GM12878 (cell line): ENCODE results near the gene FUT7. TPM values are rescaled to one million over a fixed set of nuclear protein-coding genes. Genes with fewer than 3 reads are reported as not detected.

Experiments used
- ATAC-seq: fragments of 200-7000 bp; cut with Tn5 transposase; 3 replicates; pipeline ENCODE4 v1.9.1; 2020; ENCODE audit warnings: mild to moderate bottlenecking, moderate library complexity
- BruUV-seq: library from RNA; stranded (reverse); fragments of 400-500 nt; replicated peaks from 2 replicates; lab custom pipeline; 2021; lab: Mats Ljungman, UMichigan
- CTCF ChIA-PET: fragments of 300-600 bp; sonication (Branson Sonifier 250); formaldehyde crosslinking; extraction: SDS; loops from one replicate; lab custom pipeline; 2021; ENCODE audit warnings: inconsistent platforms; lab: Yijun Ruan, JAX
- POLR2A ChIA-PET: fragments of 350-600 bp; formaldehyde crosslinking; extraction: SDS; loops from one replicate; lab custom pipeline; 2021; ENCODE audit warnings: inconsistent platforms; lab: Charles Lee
- RAD21 ChIA-PET: fragments of 300-600 bp; sonication (Branson Sonifier 250); formaldehyde crosslinking; loops from one replicate; lab custom pipeline; 2023; ENCODE audit warnings: antibody characterized with exemption; ENCODE audit not compliant: unreplicated experiment; lab: Charles Lee
- SMC1A ChIA-PET: fragments of 300-600 bp; sonication (Branson Sonifier 250); formaldehyde crosslinking; loops from one replicate; lab custom pipeline; 2023; ENCODE audit not compliant: unreplicated experiment, uncharacterized antibody; lab: Charles Lee
- DNase-seq: peaks from one replicate; pipeline ENCODE4 v3.0.0-alpha.2; 2011; ENCODE audit warnings: low read depth, low spot score
- FAIRE-seq: peaks from 3 replicates; lab custom pipeline; 2011; peaks lifted over from hg19 to GRCh38; lab: Jason Lieb, UNC
- H2AFZ ChIP-seq: 2 replicates; pipeline ENCODE4 v1.6.0; 2011; ENCODE audit warnings: low read depth, low read length, control low read depth; ENCODE audit not compliant: control insufficient read depth
- H3K27ac ChIP-seq: 2 replicates; pipeline ENCODE4 v1.5.1; 2011; ENCODE audit warnings: control low read depth; ENCODE audit not compliant: control insufficient read depth, insufficient read depth
- H3K27me3 ChIP-seq, 2 experiments: replicated peaks in 1 of 2; 2 replicates each; pipeline versions ENCODE4 v1.6.0 to v1.6.1; 2011; ENCODE audit warnings: low read length in 1 of 2; ENCODE audit not compliant: control insufficient read depth in 2 of 2, insufficient read depth in 2 of 2
- H3K36me3 ChIP-seq, 2 experiments: 2 replicates each; pipeline ENCODE4 v1.5.1; 2011; ENCODE audit warnings: low read length in 1 of 2; ENCODE audit not compliant: control insufficient read depth in 2 of 2, insufficient read depth in 2 of 2
- H3K4me1 ChIP-seq: 2 replicates; pipeline ENCODE4 v1.6.1; 2011; ENCODE audit warnings: mild to moderate bottlenecking, low read length, moderate library complexity, mixed read lengths; ENCODE audit not compliant: control insufficient read depth, insufficient read depth
- H3K4me2 ChIP-seq: 2 replicates; pipeline ENCODE4 v1.6.0; 2011; ENCODE audit warnings: control low read depth; ENCODE audit not compliant: control insufficient read depth, insufficient read depth
- H3K4me3 ChIP-seq: fragments of 200-600 bp; sonication (generic); 2 replicates; pipeline ENCODE4 v1.5.1; 2016
- H3K79me2 ChIP-seq: 2 replicates; pipeline ENCODE4 v1.6.0; 2011; ENCODE audit warnings: low read length; ENCODE audit not compliant: control insufficient read depth, insufficient read depth
- H3K9ac ChIP-seq: 2 replicates; pipeline ENCODE4 v1.8.0; 2011; ENCODE audit warnings: low read length, control low read depth, mixed read lengths; ENCODE audit not compliant: control insufficient read depth, insufficient read depth
- H3K9me3 ChIP-seq: replicated peaks from 3 replicates; pipeline ENCODE4 v1.5.1; 2011; ENCODE audit warnings: mild to moderate bottlenecking, low read length; ENCODE audit not compliant: control insufficient read depth, insufficient read depth
- H4K20me1 ChIP-seq: 2 replicates; pipeline ENCODE4 v1.6.0; 2011; ENCODE audit not compliant: control insufficient read depth, insufficient read depth
- CBFB ChIP-seq: IDR thresholded peaks from 2 replicates; pipeline ENCODE4 v1.6.1; 2016; ENCODE audit warnings: antibody characterized with exemption, low read depth
- CEBPB ChIP-seq, 2 experiments: fragments of 150-350 bp in 1 of 2; IDR thresholded peaks; 2 replicates each; pipeline ENCODE4 v1.6.1; 2012 to 2014; ENCODE audit warnings: low read depth in 2 of 2, low read length in 2 of 2, borderline replicate concordance in 1 of 2, inconsistent platforms in 1 of 2
- HDGF ChIP-seq: fragments of 450-650 bp; IDR thresholded peaks from 2 replicates; pipeline ENCODE4 v1.6.1; 2016; ENCODE audit warnings: antibody characterized with exemption
- IKZF1 ChIP-seq: fragments of 450-650 bp; conservative IDR thresholded peaks from 2 replicates; pipeline ENCODE4 v1.6.1; 2017; ENCODE audit warnings: antibody characterized with exemption, mild to moderate bottlenecking
- IKZF2 ChIP-seq, 2 experiments: fragments of 450-650 bp; IDR thresholded peaks; 2 replicates each; pipeline ENCODE4 v1.6.1; 2017; ENCODE audit warnings: mild to moderate bottlenecking in 2 of 2, moderate library complexity in 2 of 2
- IRF4 ChIP-seq: IDR thresholded peaks from 2 replicates; pipeline ENCODE4 v1.6.1; 2011; ENCODE audit warnings: low read depth, low read length
- MXI1 ChIP-seq: fragments of 150-350 bp; IDR thresholded peaks from 2 replicates; pipeline ENCODE4 v1.6.1; 2011; ENCODE audit warnings: low read depth, mild to moderate bottlenecking, inconsistent platforms, low read length, improper control_type of control experiment
- NBN ChIP-seq: fragments of 450-650 bp; IDR thresholded peaks from 2 replicates; pipeline ENCODE4 v1.6.1; 2016
- NR2C1 ChIP-seq: fragments of 450-650 bp; IDR thresholded peaks from 2 replicates; pipeline ENCODE4 v1.6.1; 2017; ENCODE audit warnings: antibody characterized with exemption, mild to moderate bottlenecking, moderate library complexity
- POLR2AphosphoS5 ChIP-seq: IDR thresholded peaks from 2 replicates; pipeline ENCODE4 v1.6.1; 2011; ENCODE audit warnings: mild to moderate bottlenecking, low read length, inconsistent platforms
- TBL1XR1 ChIP-seq: IDR thresholded peaks from 2 replicates; pipeline ENCODE4 v1.6.1; 2012; ENCODE audit warnings: low read depth, low read length, improper control_type of control experiment
- YY1 ChIP-seq: IDR thresholded peaks from 2 replicates; pipeline ENCODE4 v1.6.1; 2011; ENCODE audit warnings: low read depth, mild to moderate bottlenecking, low read length
- ZNF687 ChIP-seq: fragments of 450-650 bp; IDR thresholded peaks from 2 replicates; pipeline ENCODE4 v1.6.1; 2017; ENCODE audit warnings: mild to moderate bottlenecking, moderate library complexity
- WGBS: methylation state at CpG from one replicate; pipeline ENCODE4 v1.1.6; 2016; ENCODE audit warnings: low lambda C conversion rate; ENCODE audit not compliant: insufficient replicate concordance, insufficient coverage; ENCODE audit errors: missing lambda C conversion rate; 5-methylcytosine and 5-hydroxymethylcytosine counted together
- in situ Hi-C: fragments of 300-500 bp; cut with MboI; formaldehyde crosslinking; loops from 9 replicates; pipeline ENCODE4 v1.14.3; 2018; ENCODE audit warnings: mixed read lengths
- intact Hi-C: fragments of 100-400 bp; cut with micrococcal nuclease; formaldehyde crosslinking; loops from one replicate; pipeline ENCODE4 v1.14.2; 2022; ENCODE audit not compliant: unreplicated experiment
- polyA plus RNA-seq, 11 experiments: library from polyadenylated mRNA; depleted of rRNA in 4 of 11; unstranded in 6 of 11; stranded (reverse) in 5 of 11; fragments of >200 nt; fragmentation: Nextera tagmentation in 4 of 11; fragmentation: Illumina TruSeq in 1 of 11; extraction: Ambion mirVana in 4 of 11; extraction: Trizol in 1 of 11; gene quantifications; 1 replicate in 1 of 11; 2 replicates in 10 of 11; pipeline versions ENCODE4 v1.2.1 to v1.2.3, GENCODE V29; 2011 to 2016; ENCODE audit warnings: inconsistent platforms in 2 of 11, missing spikeins in 2 of 11, low read depth in 1 of 11
- total RNA-seq, 4 experiments: library from RNA; depleted of rRNA in 3 of 4; stranded (reverse); fragments of >200 nt in 3 of 4; fragmentation: Illumina TruSeq in 1 of 4; extraction: Trizol in 1 of 4; gene quantifications; 2 replicates each; pipeline versions ENCODE4 v1.2.1 to v1.2.3, GENCODE V29; 2013 to 2021
- TF ChIP-seq, protein P1 (sequence below): IDR thresholded peaks from 2 replicates; pipeline ENCODE4 v1.6.1; 2011; ENCODE audit warnings: low read depth, low read length, improper control_type of control experiment, borderline replicate concordance

The FUT7 gene
- total and polyA plus RNA-seq, 10 of the 15 experiments (the other 5 are each of a cell fraction or from before 2014, with no cell fraction given), result 0.04 to 0.62 (median 0.20) TPM; not detected in 2

GRCh38 chr9:136994888-136995230 lies 37.0 kb downstream of the FUT7 start:
- FAIRE-seq (no peak), DNase-seq (no peak), ATAC-seq (no peak)
- ChIA-PET SMC1A (no interaction called here), CTCF (no interaction called here), POLR2A (no interaction called here), RAD21 (no interaction called here)
- H3K9me3 ChIP-seq, result no peaks in the 10 kb centered on the region; the same call in 2 of the 3 replicates
- no peak overlapping the region for H3K4me2 ChIP-seq
- TF ChIP-seq NBN (no peak), TBL1XR1 (no peak), CEBPB (IDR thresholded peaks at IDR 0.05; ENCODE audit: borderline replicate concordance in 1 of 2, low read depth in 2 of 2, low read length in 2 of 2) (no peak), YY1 (no peak)
- 97% methylated on average over 13 of the region's 40 CpGs for WGBS
- no peak overlapping the region for H2AFZ ChIP-seq
- intact Hi-C loops, result no loop called here
- no peaks in the 10 kb centered on the region for H4K20me1 ChIP-seq
- peaks cover 38% of the 10 kb centered on the region for H3K4me1 ChIP-seq
- no peak overlapping the region for H3K27ac ChIP-seq
- no peaks in the 10 kb centered on the region; the same call in 1 of the 2 replicates for H3K79me2 ChIP-seq
- H3K9ac ChIP-seq, result no peak overlapping the region
- no peaks in the 10 kb centered on the region for H3K36me3 ChIP-seq
- H3K27me3 ChIP-seq, result peaks cover 2 to 6% of the 10 kb centered on the region in 2 experiments; a peak in 3 of 4 replicates
- in situ Hi-C loops, result no loop called here
- H3K4me3 ChIP-seq, result no peak overlapping the region
- BruUV-seq, result no TSS peak

- Histone ChIP-seq H3K27me3 (peaks cover 2 to 6% of the 10 kb centered on the region in 2 experiments; a peak in 3 of 4 replicates), H4K20me1 (no peaks in the 10 kb centered on the region), H2AFZ (no peak overlapping the region), H3K36me3 (no peaks in the 10 kb centered on the region), H3K4me3 (no peak overlapping the region), H3K9ac (no peak overlapping the region), H3K79me2 (no peaks in the 10 kb centered on the region; the same call in 1 of the 2 replicates), H3K9me3 (no peaks in the 10 kb centered on the region; the same call in 2 of the 3 replicates), H3K27ac (no peak overlapping the region), H3K4me2 (no peak overlapping the region), H3K4me1 (peaks cover 33% of the 10 kb centered on the region)
- ChIA-PET RAD21 (no interaction called here), CTCF (interaction anchor here (0.7 to 1.0 kb wide), 2 partner anchors 41 to 152 kb away, joined by 3 read pairs; partner anchors contain the start of gene AJM1), SMC1A (no interaction called here), POLR2A (no interaction called here)
- intact Hi-C loops, result no loop called here
- in situ Hi-C loops, result no loop called here
- ATAC-seq (no peak), DNase-seq (no peak), FAIRE-seq (no peak)
- no TSS peak for BruUV-seq
- WGBS, result 97% methylated on average over 47 of the region's 54 CpGs
- TF ChIP-seq CBFB, result no peak
- TF ChIP-seq IKZF2 (IDR thresholded peaks at IDR 0.05), result no peak
- TF ChIP-seq TBL1XR1, result no peak
- no peak for TF ChIP-seq MXI1
- no peak for TF ChIP-seq ZNF687
- TF ChIP-seq IRF4, result no peak
- no peak for TF ChIP-seq HDGF
- TF ChIP-seq, protein P1, sequence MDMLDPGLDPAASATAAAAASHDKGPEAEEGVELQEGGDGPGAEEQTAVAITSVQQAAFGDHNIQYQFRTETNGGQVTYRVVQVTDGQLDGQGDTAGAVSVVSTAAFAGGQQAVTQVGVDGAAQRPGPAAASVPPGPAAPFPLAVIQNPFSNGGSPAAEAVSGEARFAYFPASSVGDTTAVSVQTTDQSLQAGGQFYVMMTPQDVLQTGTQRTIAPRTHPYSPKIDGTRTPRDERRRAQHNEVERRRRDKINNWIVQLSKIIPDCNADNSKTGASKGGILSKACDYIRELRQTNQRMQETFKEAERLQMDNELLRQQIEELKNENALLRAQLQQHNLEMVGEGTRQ, result no peak
- no peak for TF ChIP-seq NR2C1
- TF ChIP-seq POLR2AphosphoS5, result no peak
- no peak for TF ChIP-seq IKZF1
Measured at GRCh38 chr9:136994180-136994887, 37.6 kb downstream of the FUT7 start.
